Choroid plexus epithelial cell (primary cell): ENCODE measurements around the gene WFDC10A.
A peak's percentile ranks its signal among the peaks of the same experiment; 100 is the strongest.
"Not testable (repeated sequence)": the region's sequence is repeated elsewhere in the genome, so short reads cannot be mapped to it uniquely, and the experiment has no call there.

Source experiments
- DNase-seq: peaks from one replicate; pipeline ENCODE4 v3.0.0-alpha.2; 2010; ENCODE audit warnings: low read depth
- H3K4me3 ChIP-seq: 2 replicates; pipeline ENCODE4 v1.5.1; 2011; ENCODE audit warnings: low read depth, mild to moderate bottlenecking, control low read depth, low read length, moderate library complexity
- TF ChIP-seq, protein P1 (sequence below): conservative IDR thresholded peaks from 2 replicates; pipeline ENCODE4 v1.5.1; 2011; ENCODE audit warnings: low read depth, mild to moderate bottlenecking, control low read depth, inconsistent platforms, low read length, moderate library complexity

The WFDC10A gene

GRCh38 chr20:45629496-45630100, at the start of gene WFDC10A:
WFDC10A (plus strand) TSS chr20:45629739; CDS start chr20:45629814, 75 bp downstream.
- peak; percentile 71 for DNase-seq
- TF ChIP-seq, protein P1, sequence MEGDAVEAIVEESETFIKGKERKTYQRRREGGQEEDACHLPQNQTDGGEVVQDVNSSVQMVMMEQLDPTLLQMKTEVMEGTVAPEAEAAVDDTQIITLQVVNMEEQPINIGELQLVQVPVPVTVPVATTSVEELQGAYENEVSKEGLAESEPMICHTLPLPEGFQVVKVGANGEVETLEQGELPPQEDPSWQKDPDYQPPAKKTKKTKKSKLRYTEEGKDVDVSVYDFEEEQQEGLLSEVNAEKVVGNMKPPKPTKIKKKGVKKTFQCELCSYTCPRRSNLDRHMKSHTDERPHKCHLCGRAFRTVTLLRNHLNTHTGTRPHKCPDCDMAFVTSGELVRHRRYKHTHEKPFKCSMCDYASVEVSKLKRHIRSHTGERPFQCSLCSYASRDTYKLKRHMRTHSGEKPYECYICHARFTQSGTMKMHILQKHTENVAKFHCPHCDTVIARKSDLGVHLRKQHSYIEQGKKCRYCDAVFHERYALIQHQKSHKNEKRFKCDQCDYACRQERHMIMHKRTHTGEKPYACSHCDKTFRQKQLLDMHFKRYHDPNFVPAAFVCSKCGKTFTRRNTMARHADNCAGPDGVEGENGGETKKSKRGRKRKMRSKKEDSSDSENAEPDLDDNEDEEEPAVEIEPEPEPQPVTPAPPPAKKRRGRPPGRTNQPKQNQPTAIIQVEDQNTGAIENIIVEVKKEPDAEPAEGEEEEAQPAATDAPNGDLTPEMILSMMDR = peak; percentile 83
- no peak within 1 kb of the TSS for H3K4me3 ChIP-seq

DNA sequence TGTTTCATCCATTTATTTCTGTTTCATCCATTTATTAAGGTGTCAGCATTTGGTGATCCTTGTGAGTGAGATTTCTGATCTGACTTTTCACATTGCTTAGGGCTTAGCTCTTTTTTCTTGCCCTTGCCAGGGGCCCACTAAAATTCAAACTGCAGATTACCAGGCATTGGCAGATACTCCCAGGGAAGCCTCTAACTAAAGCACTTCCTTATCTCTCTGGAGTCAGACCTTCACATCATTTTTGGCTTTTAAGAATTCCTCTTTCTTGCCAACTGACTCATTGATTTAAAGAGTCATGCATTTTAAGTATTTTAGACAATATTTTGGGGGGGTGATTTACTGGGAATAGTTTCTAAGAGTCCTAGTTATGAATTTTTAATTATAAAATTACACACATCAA, 47.8 kb upstream of the WFDC10A start:
- no peak overlapping the region for H3K4me3 ChIP-seq
- no peak for DNase-seq
- TF ChIP-seq, protein P1 = no peak

- no peak overlapping the region for H3K4me3 ChIP-seq
- DNase-seq = no peak
- TF ChIP-seq, protein P1 = no peak
Observed at GRCh38 chr20:45583502-45583901, 46.0 kb upstream of the WFDC10A start.

DNA sequence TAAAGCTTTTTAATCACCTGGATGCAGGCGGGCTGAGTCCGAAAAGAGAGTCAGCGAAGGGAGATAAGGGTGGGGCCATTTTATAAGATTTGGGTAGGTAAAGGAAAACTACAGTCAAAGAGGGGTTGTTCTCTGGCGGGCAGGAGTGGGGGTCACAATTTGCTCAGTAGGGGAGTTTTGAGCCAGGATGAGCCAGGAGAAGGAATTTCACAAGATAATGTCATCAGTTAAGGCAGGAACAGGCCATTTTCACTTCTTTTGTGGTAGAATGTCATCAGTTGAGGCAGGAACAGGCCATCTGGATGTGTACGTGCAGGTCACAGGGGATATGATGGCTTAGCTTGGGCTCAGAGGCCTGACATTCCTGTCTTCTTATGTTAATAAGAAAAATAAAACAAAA, 45.2 kb upstream of the WFDC10A start:
- DNase-seq = not testable (repeated sequence)

GRCh38 chr20:45585986-45586385, 43.6 kb upstream of the WFDC10A start:
- H3K4me3 ChIP-seq, DNase-seq: not testable (repeated sequence)

More for the DNA sequence above, 45.2 kb upstream of the WFDC10A start:
- H3K4me3 ChIP-seq = not testable (repeated sequence)

GRCh38 chr20:45588800-45589199, 40.7 kb upstream of the WFDC10A start:
- TF ChIP-seq, protein P1 = no peak
- DNase-seq = no peak

GRCh38 chr20:45589725-45590124, 39.8 kb upstream of the WFDC10A start:
- H3K4me3 ChIP-seq = no peak overlapping the region
- DNase-seq = no peak
- TF ChIP-seq, protein P1 = no peak

More at GRCh38 chr20:45588800-45589199, 40.7 kb upstream of the WFDC10A start:
- H3K4me3 ChIP-seq = no peak overlapping the region

DNA sequence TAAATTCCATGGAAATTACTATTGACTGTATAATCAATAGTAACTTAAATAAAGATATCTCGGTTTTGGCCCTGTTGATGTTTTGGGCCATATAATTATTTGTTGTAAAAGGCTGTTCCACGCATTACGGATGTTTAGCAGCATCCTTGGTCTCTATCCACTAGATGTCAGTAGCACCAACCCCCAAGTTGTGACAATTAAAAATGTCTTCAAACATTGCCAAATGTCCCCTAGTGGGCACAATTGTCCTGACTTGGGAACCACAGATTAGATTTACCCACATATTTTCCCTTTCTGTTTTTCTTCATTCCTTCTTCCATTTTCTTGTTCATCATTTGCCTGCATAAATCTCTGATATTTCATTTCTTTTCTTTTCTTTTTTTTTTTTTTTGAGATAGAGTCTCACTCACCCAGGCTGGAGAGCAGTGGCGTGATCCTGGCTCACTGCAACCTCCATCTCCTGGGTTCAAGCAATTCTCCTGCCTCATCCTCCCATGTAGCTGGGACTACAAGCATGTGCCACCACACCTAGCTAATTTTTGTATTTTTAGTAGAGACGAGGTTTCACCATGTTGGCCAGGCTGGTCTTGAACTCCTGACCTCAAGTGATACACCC, 36.9 kb upstream of the WFDC10A start:
- H3K4me3 ChIP-seq = no peak overlapping the region
- TF ChIP-seq, protein P1 = peak; percentile 77
- peak; percentile 59 for DNase-seq
